22Rv1 (cell line): ENCODE results near the gene PPIP5K2.
"Not testable (repeated sequence)": the region's sequence is repeated elsewhere in the genome, so short reads cannot be mapped to it uniquely, and the experiment has no call there.

Experiments used
- H3K27ac ChIP-seq: fragments of 450-650 bp; 2 replicates; pipeline ENCODE4 v1.5.1; 2017
- CTCF ChIP-seq: fragments of 450-650 bp; IDR thresholded peaks from 2 replicates; pipeline ENCODE4 v1.5.1; 2017; ENCODE audit warnings: mild to moderate bottlenecking
- ZFX ChIP-seq: fragments of 450-650 bp; IDR thresholded peaks from 2 replicates; pipeline ENCODE4 v1.6.1; 2017; ENCODE audit warnings: antibody characterized with exemption, borderline replicate concordance

The PPIP5K2 gene

GRCh38 chr5:103178167-103178566, 58.1 kb downstream of the PPIP5K2 start:
- TF ChIP-seq ZFX, result no peak

GRCh38 chr5:103186152-103186551, 66.1 kb downstream of the PPIP5K2 start:
- TF ChIP-seq CTCF (no peak), ZFX (no peak)
- H3K27ac ChIP-seq, result no peak overlapping the region

More at GRCh38 chr5:103178167-103178566, 58.1 kb downstream of the PPIP5K2 start:
- no peak overlapping the region for H3K27ac ChIP-seq

GRCh38 chr5:103188436-103188835, 68.3 kb downstream of the PPIP5K2 start:
- H3K27ac ChIP-seq, result no peak overlapping the region
- no peak for TF ChIP-seq ZFX
- no peak for TF ChIP-seq CTCF

- H3K27ac ChIP-seq, result no peak overlapping the region
These were observed 83.1 kb downstream of the PPIP5K2 start for GRCh38 chr5:103203226-103203625.

GRCh38 chr5:103204990-103205389, 84.9 kb downstream of the PPIP5K2 start:
- H3K27ac ChIP-seq, result not testable (repeated sequence)

More at GRCh38 chr5:103203226-103203625, 83.1 kb downstream of the PPIP5K2 start:
- TF ChIP-seq ZFX (no peak), CTCF (no peak)

GRCh38 chr5:103205991-103206700, 86.0 kb downstream of the PPIP5K2 start:
- H3K27ac ChIP-seq, result no peak overlapping the region
- no peak for TF ChIP-seq ZFX
- no peak for TF ChIP-seq CTCF

- no peak for TF ChIP-seq CTCF
- no peak for TF ChIP-seq ZFX
- H3K27ac ChIP-seq, result no peak overlapping the region
These were observed 86.9 kb downstream of the PPIP5K2 start for GRCh38 chr5:103207011-103207410.

- TF ChIP-seq ZFX (no peak), CTCF (no peak)
- no peak overlapping the region for H3K27ac ChIP-seq
These were observed 87.6 kb downstream of the PPIP5K2 start for GRCh38 chr5:103207653-103208052.
